Endothelial cell of umbilical vein (primary cell): Measurements from ENCODE around the gene MAST4. TPM values are rescaled to one million over a fixed set of nuclear protein-coding genes. Genes with fewer than 3 reads are reported as not detected.

ENCODE experiments used
- BruUV-seq: library from RNA; stranded (reverse); fragments of 400-500 nt; replicated peaks from 2 replicates; lab custom pipeline; 2021; lab: Mats Ljungman, UMichigan
- CTCF ChIA-PET: fragments of 300-600, 350-600 bp; sonication (Branson Sonifier 250); formaldehyde crosslinking; loops from one replicate; lab custom pipeline; 2021; ENCODE audit warnings: antibody characterized with exemption, inconsistent platforms; lab: Charles Lee
- POLR2A ChIA-PET: fragments of 300-600, 350-600 bp; sonication (Branson Sonifier 250); formaldehyde crosslinking; loops from one replicate; lab custom pipeline; 2021; ENCODE audit warnings: antibody characterized with exemption, inconsistent platforms; lab: Charles Lee
- DNase-seq: peaks from one replicate; pipeline ENCODE4 v3.0.0-alpha.2; 2011; ENCODE audit warnings: low read depth, low spot score
- FAIRE-seq: peaks from 2 replicates; lab custom pipeline; 2011; peaks lifted over from hg19 to GRCh38; lab: Jason Lieb, UNC
- H2AFZ ChIP-seq: 2 replicates; pipeline ENCODE4 v1.6.0; 2012; ENCODE audit warnings: low read depth, low read length, control low read depth, inconsistent platforms
- H3K27ac ChIP-seq: 2 replicates; pipeline ENCODE4 v1.5.1; 2011; ENCODE audit warnings: low read depth, mild to moderate bottlenecking, control low read depth, low read length, moderate library complexity; ENCODE audit not compliant: insufficient read depth
- H3K27me3 ChIP-seq, 2 experiments: 2 replicates each; pipeline versions ENCODE4 v1.6.0 to v1.6.1; 2011; ENCODE audit warnings: low read length in 2 of 2, mixed read lengths in 1 of 2; ENCODE audit not compliant: control insufficient read depth in 2 of 2, insufficient read depth in 2 of 2
- H3K36me3 ChIP-seq, 2 experiments: 2 replicates in 1 of 2; 3 replicates in 1 of 2; pipeline ENCODE4 v1.5.1; 2011; ENCODE audit warnings: low read length in 2 of 2, mild to moderate bottlenecking in 1 of 2, moderate library complexity in 1 of 2; ENCODE audit not compliant: control insufficient read depth in 2 of 2, insufficient read depth in 2 of 2; ENCODE audit errors: extremely low read depth in 1 of 2
- H3K4me1 ChIP-seq: 3 replicates; pipeline ENCODE4 v1.5.1; 2011; ENCODE audit warnings: mild to moderate bottlenecking, low read length; ENCODE audit not compliant: control insufficient read depth, insufficient read depth; ENCODE audit errors: extremely low read depth
- H3K4me2 ChIP-seq: 2 replicates; pipeline ENCODE4 v1.6.1; 2011; ENCODE audit warnings: low read length, control low read depth, mixed read lengths; ENCODE audit not compliant: insufficient read depth
- H3K4me3 ChIP-seq, 3 experiments: fragments of 200-600 bp in 1 of 3; sonication (generic), shearing (Covaris generic) in 1 of 3; replicated peaks in 1 of 3; 2 replicates each; pipeline ENCODE4 v1.5.1; 2011 to 2016; ENCODE audit warnings: control low read depth in 3 of 3, low read length in 3 of 3, mild to moderate bottlenecking in 2 of 3, inconsistent platforms in 1 of 3, low read depth in 1 of 3, moderate library complexity in 1 of 3; ENCODE audit not compliant: insufficient read depth in 1 of 3
- H3K79me2 ChIP-seq: 2 replicates; pipeline ENCODE4 v1.6.0; 2012; ENCODE audit warnings: low read length, inconsistent platforms; ENCODE audit not compliant: control insufficient read depth, insufficient read depth
- H3K9ac ChIP-seq: replicated peaks from 2 replicates; pipeline ENCODE3; 2011; ENCODE audit warnings: low read length, control low read depth; ENCODE audit not compliant: insufficient read depth; ENCODE audit errors: extremely low read depth
- H3K9me1 ChIP-seq: replicated peaks from 3 replicates; pipeline ENCODE4 v1.6.0; 2011; ENCODE audit warnings: mild to moderate bottlenecking, low read length; ENCODE audit not compliant: control insufficient read depth, insufficient read depth; ENCODE audit errors: extremely low read depth
- H3K9me3 ChIP-seq: replicated peaks from 2 replicates; pipeline ENCODE4 v1.5.1; 2012; ENCODE audit warnings: low read length, inconsistent platforms; ENCODE audit not compliant: control insufficient read depth, insufficient read depth
- H4K20me1 ChIP-seq: replicated peaks from 2 replicates; pipeline ENCODE3; 2011; ENCODE audit warnings: mild to moderate bottlenecking, low read length; ENCODE audit not compliant: control insufficient read depth, insufficient read depth; ENCODE audit errors: extremely low read depth
- EZH2 ChIP-seq: IDR thresholded peaks from 2 replicates; pipeline ENCODE4 v1.6.1; 2012; ENCODE audit warnings: borderline replicate concordance, low read depth, mild to moderate bottlenecking, moderate library complexity, low read length, inconsistent platforms; ENCODE audit not compliant: severe bottlenecking
- FOS ChIP-seq: IDR thresholded peaks from 2 replicates; pipeline ENCODE4 v1.6.1; 2011; ENCODE audit warnings: mild to moderate bottlenecking, low read length, moderate library complexity, borderline replicate concordance; ENCODE audit not compliant: insufficient read depth
- GATA2 ChIP-seq: IDR thresholded peaks from 2 replicates; pipeline ENCODE4 v1.7.0; 2011; ENCODE audit warnings: low read depth, mild to moderate bottlenecking, moderate library complexity, mixed read lengths, low read length; ENCODE audit not compliant: insufficient read length, insufficient read depth
- JUN ChIP-seq: IDR thresholded peaks from 2 replicates; pipeline ENCODE4 v1.6.1; 2011; ENCODE audit warnings: borderline replicate concordance, low read depth; ENCODE audit not compliant: insufficient read length, insufficient read depth
- MYC ChIP-seq: IDR thresholded peaks from one replicate; pipeline ENCODE4 v1.6.1; 2011; ENCODE audit warnings: mild to moderate bottlenecking, low read depth, low read length
- POLR2A ChIP-seq: IDR thresholded peaks from 2 replicates; pipeline ENCODE4 v1.6.1; 2012; ENCODE audit warnings: low read depth, mild to moderate bottlenecking, control low read depth, low read length
- POLR2AphosphoS5 ChIP-seq: IDR thresholded peaks from 2 replicates; pipeline ENCODE4 v1.6.1; 2012; ENCODE audit warnings: low read depth, mild to moderate bottlenecking, control low read depth, low read length, moderate library complexity; ENCODE audit not compliant: insufficient read depth
- dilution Hi-C: fragments of 300-500 bp; cut with MboI; formaldehyde crosslinking; loops from one replicate; pipeline ENCODE4 v1.15.0; 2019; ENCODE audit warnings: low sequenced_read_pairs; ENCODE audit not compliant: extremely low pct_ligation_motif_present
- intact Hi-C: fragments of 100-400 bp; cut with micrococcal nuclease; formaldehyde crosslinking; loops from one replicate; pipeline ENCODE4 v1.10.0; 2022
- polyA plus RNA-seq, 4 experiments: library from polyadenylated mRNA; depleted of rRNA in 3 of 4; stranded (reverse) in 3 of 4; unstranded in 1 of 4; fragments of >200 nt; gene quantifications; 2 replicates each; pipeline versions ENCODE4 v1.2.1 to v1.2.3, GENCODE V29; 2011 to 2012; ENCODE audit warnings: missing spikeins in 1 of 4
- total RNA-seq: library from RNA; stranded (reverse); gene quantifications from 2 replicates; pipeline ENCODE4 v1.2.3, GENCODE V29; 2021
- TF ChIP-seq, protein P1 (sequence below), 2 donors: IDR thresholded peaks; 1 replicate in 1 of 2; 2 replicates in 1 of 2; pipeline ENCODE4 v1.5.1; 2011; ENCODE audit warnings: low read length in 2 of 2, mild to moderate bottlenecking in 2 of 2, moderate library complexity in 2 of 2, control low read depth in 1 of 2, inconsistent platforms in 1 of 2, low read depth in 1 of 2; ENCODE audit not compliant: insufficient read depth in 1 of 2; ENCODE audit errors: extremely low read depth in 1 of 2
- TF ChIP-seq, protein P2 (sequence below): IDR thresholded peaks from 2 replicates; pipeline ENCODE4 v1.6.1; 2011; ENCODE audit not compliant: insufficient read depth, insufficient read length

MAST4 gene
- total and polyA plus RNA-seq, 2 donors (not counting 3 experiments of a cell fraction or from before 2014, with no cell fraction given): 40.2 to 116 TPM

DNA sequence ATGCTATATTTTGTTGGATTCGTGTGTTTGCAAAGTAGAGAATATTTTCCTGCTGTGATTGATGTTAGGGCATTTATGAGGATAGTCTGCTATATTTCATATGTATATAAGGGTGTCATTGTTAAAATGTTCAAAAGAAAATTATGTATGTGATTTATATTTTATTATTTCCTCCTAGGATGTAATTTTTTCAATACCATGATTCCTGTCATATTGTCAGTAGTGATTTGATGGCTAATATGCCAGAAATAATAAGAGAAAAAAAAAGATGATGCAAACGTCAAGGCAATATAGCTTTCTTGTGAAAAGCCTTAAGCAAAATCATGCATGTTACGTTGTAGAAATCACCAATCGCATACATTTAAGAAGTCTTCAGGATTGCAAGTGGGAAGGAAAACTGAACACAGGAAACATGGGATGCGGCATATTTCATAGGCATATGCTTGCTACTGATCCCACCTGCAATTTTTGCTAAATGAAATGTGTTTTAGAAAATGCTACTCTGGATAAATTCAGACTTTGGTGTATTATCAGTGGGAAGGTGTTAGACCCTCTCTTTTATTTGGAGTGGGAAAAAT lies 224.5 kb downstream of the MAST4 start:
- BruUV-seq: no TSS peak
- intact Hi-C loops (no loop called here), dilution Hi-C loops (no loop called here)
- ChIA-PET POLR2A (interaction anchor here (2.6 kb wide), 1 partner anchor 9 kb away, joined by 15 read pairs; no protein-coding TSS in a partner anchor), CTCF (interaction anchor here (1.2 to 10.9 kb wide), 5 partner anchors 8 to 45 kb away, joined by 3 to 130 read pairs (median 5); no protein-coding TSS in a partner anchor)
- DNase-seq (no peak), FAIRE-seq (no peak)
- Histone ChIP-seq H3K4me3 (no peak overlapping the region), H3K27ac (no peak overlapping the region), H3K9me3 (no peaks in the 10 kb centered on the region), H2AFZ (no peak overlapping the region), H3K9me1 (no peaks in the 10 kb centered on the region), H4K20me1 (no peaks in the 10 kb centered on the region), H3K9ac (no peak overlapping the region), H3K79me2 (no peaks in the 10 kb centered on the region), H3K27me3 (no peaks in the 10 kb centered on the region), H3K4me1 (no peaks in the 10 kb centered on the region), H3K4me2 (no peak overlapping the region), H3K36me3 (no peaks in the 10 kb centered on the region)
- TF ChIP-seq POLR2A (no peak), POLR2AphosphoS5 (no peak), MYC (no peak), GATA2 (no peak), EZH2 (no peak), FOS (no peak), JUN (no peak)
- TF ChIP-seq, protein P1, sequence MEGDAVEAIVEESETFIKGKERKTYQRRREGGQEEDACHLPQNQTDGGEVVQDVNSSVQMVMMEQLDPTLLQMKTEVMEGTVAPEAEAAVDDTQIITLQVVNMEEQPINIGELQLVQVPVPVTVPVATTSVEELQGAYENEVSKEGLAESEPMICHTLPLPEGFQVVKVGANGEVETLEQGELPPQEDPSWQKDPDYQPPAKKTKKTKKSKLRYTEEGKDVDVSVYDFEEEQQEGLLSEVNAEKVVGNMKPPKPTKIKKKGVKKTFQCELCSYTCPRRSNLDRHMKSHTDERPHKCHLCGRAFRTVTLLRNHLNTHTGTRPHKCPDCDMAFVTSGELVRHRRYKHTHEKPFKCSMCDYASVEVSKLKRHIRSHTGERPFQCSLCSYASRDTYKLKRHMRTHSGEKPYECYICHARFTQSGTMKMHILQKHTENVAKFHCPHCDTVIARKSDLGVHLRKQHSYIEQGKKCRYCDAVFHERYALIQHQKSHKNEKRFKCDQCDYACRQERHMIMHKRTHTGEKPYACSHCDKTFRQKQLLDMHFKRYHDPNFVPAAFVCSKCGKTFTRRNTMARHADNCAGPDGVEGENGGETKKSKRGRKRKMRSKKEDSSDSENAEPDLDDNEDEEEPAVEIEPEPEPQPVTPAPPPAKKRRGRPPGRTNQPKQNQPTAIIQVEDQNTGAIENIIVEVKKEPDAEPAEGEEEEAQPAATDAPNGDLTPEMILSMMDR (IDR thresholded peaks at IDR 0.05; ENCODE audit: extremely low read depth in 1 of 2, insufficient read depth in 1 of 2, low read depth in 1 of 2, low read length in 2 of 2): no peak
- TF ChIP-seq, protein P2, sequence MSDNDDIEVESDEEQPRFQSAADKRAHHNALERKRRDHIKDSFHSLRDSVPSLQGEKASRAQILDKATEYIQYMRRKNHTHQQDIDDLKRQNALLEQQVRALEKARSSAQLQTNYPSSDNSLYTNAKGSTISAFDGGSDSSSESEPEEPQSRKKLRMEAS: no peak
